K562 (cell line): Measurements from ENCODE around the gene DELE1. TPM values are rescaled to one million over a fixed set of nuclear protein-coding genes. Genes with fewer than 3 reads are reported as not detected.

Experiments used
- BRD9 ChIP-seq: fragments of 450-650 bp; IDR thresholded peaks from 2 replicates; pipeline ENCODE4 v1.6.1; 2018; ENCODE audit warnings: low read depth; ENCODE audit not compliant: partially characterized antibody
- BRF1 ChIP-seq: IDR thresholded peaks from 3 replicates; pipeline ENCODE4 v1.6.1; 2011; ENCODE audit warnings: borderline replicate concordance, mild to moderate bottlenecking; ENCODE audit not compliant: insufficient read length; ENCODE audit errors: extremely low read depth
- FOXM1 ChIP-seq, 2 experiments: fragments of 450-650 bp in 1 of 2; sonication (generic) in 1 of 2; formaldehyde crosslinking in 1 of 2; IDR thresholded peaks; 2 replicates each; pipeline versions ENCODE4 v1.6.1 to v1.9.0; 2017 to 2022; ENCODE audit warnings: low read depth in 2 of 2, mild to moderate bottlenecking in 2 of 2, missing genetic modification reagents in 1 of 2, moderate library complexity in 1 of 2
- GTF2F1 ChIP-seq: IDR thresholded peaks from 2 replicates; pipeline ENCODE4 v1.6.1; 2011; ENCODE audit warnings: low read depth, low read length, improper control_type of control experiment
- KDM2B ChIP-seq: fragments of 250-450 bp; sonication (Bioruptor Pico); IDR thresholded peaks from 2 replicates; pipeline ENCODE4 v1.8.0; 2021; ENCODE audit warnings: mild to moderate bottlenecking, moderate library complexity
- MEF2D ChIP-seq: conservative IDR thresholded peaks from 2 replicates; pipeline ENCODE4 v1.6.1; 2016; ENCODE audit warnings: low read depth, missing genetic modification characterization, missing compliant biosample characterization
- NFXL1 ChIP-seq: fragments of 450-650 bp; formaldehyde crosslinking; IDR thresholded peaks from 2 replicates; pipeline ENCODE4 v1.4.0; 2021; ENCODE audit warnings: mild to moderate bottlenecking
- NR1H2 ChIP-seq: sonication (generic); formaldehyde crosslinking; IDR thresholded peaks from 2 replicates; pipeline ENCODE4 v1.4.0; 2020; ENCODE audit warnings: mild to moderate bottlenecking, missing genetic modification reagents
- NR3C1 ChIP-seq: sonication (generic); formaldehyde crosslinking; IDR thresholded peaks from 2 replicates; pipeline ENCODE4 v1.8.1; 2022; ENCODE audit warnings: missing genetic modification reagents
- RNF219 ChIP-seq: fragments of 250-450 bp; sonication (Bioruptor Pico); IDR thresholded peaks from 2 replicates; pipeline ENCODE4 v1.5.0; 2022; ENCODE audit warnings: mild to moderate bottlenecking
- SOX6 ChIP-seq: fragments of 450-650 bp; IDR thresholded peaks from 2 replicates; pipeline ENCODE4 v1.6.1; 2014; ENCODE audit warnings: mild to moderate bottlenecking
- SPI1 ChIP-seq: IDR thresholded peaks from 2 replicates; pipeline ENCODE4 v1.6.1; 2011; ENCODE audit warnings: low read depth, low read length, control low read depth, borderline replicate concordance
- SRSF1 ChIP-seq: fragments of 200-400 bp; formaldehyde crosslinking; IDR thresholded peaks from 2 replicates; pipeline ENCODE4 v1.6.1; 2017; ENCODE audit warnings: mild to moderate bottlenecking, low read depth, low read length, moderate library complexity
- TOE1 ChIP-seq, 2 experiments: fragments of 450-650 bp in 1 of 2; sonication (generic) in 1 of 2; formaldehyde crosslinking in 1 of 2; IDR thresholded peaks; 2 replicates each; pipeline versions ENCODE4 v1.7.1 to v1.8.0; 2016 to 2022; ENCODE audit warnings: borderline replicate concordance in 2 of 2, mild to moderate bottlenecking in 2 of 2, antibody characterized with exemption in 1 of 2, inconsistent platforms in 1 of 2, low read depth in 1 of 2, missing genetic modification reagents in 1 of 2, moderate library complexity in 1 of 2
- ZEB2 ChIP-seq: fragments of 450-650 bp; IDR thresholded peaks from 2 replicates; pipeline ENCODE4 v1.6.1; 2016
- ZNF133 ChIP-seq: fragments of 250-450 bp; sonication (Bioruptor Pico); IDR thresholded peaks from 2 replicates; pipeline ENCODE4 v1.4.0; 2020; ENCODE audit warnings: mild to moderate bottlenecking
- ZNF24 ChIP-seq: fragments of 450-650 bp; IDR thresholded peaks from 2 replicates; pipeline ENCODE4 v1.6.1; 2016
- ZNF3 ChIP-seq: fragments of 250-450 bp; sonication (Bioruptor Pico); IDR thresholded peaks from 2 replicates; pipeline ENCODE4 v1.5.0; 2021; ENCODE audit warnings: mild to moderate bottlenecking, moderate library complexity
- polyA plus RNA-seq, 8 experiments: library from polyadenylated mRNA; depleted of rRNA in 4 of 8; stranded (reverse) in 5 of 8; unstranded in 3 of 8; fragments of >200 nt; fragmentation: Nextera tagmentation in 2 of 8; fragmentation: Illumina TruSeq in 1 of 8; extraction: Ambion mirVana in 2 of 8; extraction: Trizol in 1 of 8; gene quantifications; 2 replicates each; pipeline versions ENCODE4 v1.2.1 to v1.2.3, GENCODE V29; 2011 to 2014; ENCODE audit warnings: inconsistent platforms in 1 of 8, missing spikeins in 1 of 8
- total RNA-seq, 7 experiments: library from RNA; depleted of rRNA in 6 of 7; stranded (reverse); fragments of >200 nt in 6 of 7; fragmentation: Illumina TruSeq in 2 of 7; extraction: Trizol in 2 of 7; gene quantifications; 2 replicates each; pipeline versions ENCODE4 v1.2.1 to v1.2.3, GENCODE V29; 2011 to 2021; ENCODE audit warnings: low replicate concordance in 1 of 7
- TF ChIP-seq, protein P1 (sequence below), 3 experiments: IDR thresholded peaks in 2 of 3; conservative IDR thresholded peaks in 1 of 3; 2 replicates each; pipeline ENCODE4 v1.5.1; 2011 to 2012; ENCODE audit warnings: low read length in 3 of 3, mild to moderate bottlenecking in 3 of 3, control low read depth in 2 of 3, improper control_type of control experiment in 1 of 3, inconsistent platforms in 1 of 3, low read depth in 1 of 3, mixed read lengths in 1 of 3, moderate library complexity in 1 of 3; ENCODE audit not compliant: insufficient read depth in 2 of 3
- TF ChIP-seq, protein P2 (sequence below): sonication (generic); formaldehyde crosslinking; IDR thresholded peaks from 2 replicates; pipeline ENCODE4 v1.8.0; 2022; ENCODE audit warnings: mild to moderate bottlenecking, missing genetic modification reagents
- TF ChIP-seq, protein P3 (sequence below): fragments of 450-650 bp; formaldehyde crosslinking; IDR thresholded peaks from 2 replicates; pipeline ENCODE4 v1.4.0; 2020; ENCODE audit warnings: mild to moderate bottlenecking, moderate library complexity

The DELE1 gene
- total and polyA plus RNA-seq, 9 of the 15 experiments (the other 6 are each of a cell fraction or from before 2014, with no cell fraction given), result 16.6 to 74.4 (median 49.8) TPM

DNA sequence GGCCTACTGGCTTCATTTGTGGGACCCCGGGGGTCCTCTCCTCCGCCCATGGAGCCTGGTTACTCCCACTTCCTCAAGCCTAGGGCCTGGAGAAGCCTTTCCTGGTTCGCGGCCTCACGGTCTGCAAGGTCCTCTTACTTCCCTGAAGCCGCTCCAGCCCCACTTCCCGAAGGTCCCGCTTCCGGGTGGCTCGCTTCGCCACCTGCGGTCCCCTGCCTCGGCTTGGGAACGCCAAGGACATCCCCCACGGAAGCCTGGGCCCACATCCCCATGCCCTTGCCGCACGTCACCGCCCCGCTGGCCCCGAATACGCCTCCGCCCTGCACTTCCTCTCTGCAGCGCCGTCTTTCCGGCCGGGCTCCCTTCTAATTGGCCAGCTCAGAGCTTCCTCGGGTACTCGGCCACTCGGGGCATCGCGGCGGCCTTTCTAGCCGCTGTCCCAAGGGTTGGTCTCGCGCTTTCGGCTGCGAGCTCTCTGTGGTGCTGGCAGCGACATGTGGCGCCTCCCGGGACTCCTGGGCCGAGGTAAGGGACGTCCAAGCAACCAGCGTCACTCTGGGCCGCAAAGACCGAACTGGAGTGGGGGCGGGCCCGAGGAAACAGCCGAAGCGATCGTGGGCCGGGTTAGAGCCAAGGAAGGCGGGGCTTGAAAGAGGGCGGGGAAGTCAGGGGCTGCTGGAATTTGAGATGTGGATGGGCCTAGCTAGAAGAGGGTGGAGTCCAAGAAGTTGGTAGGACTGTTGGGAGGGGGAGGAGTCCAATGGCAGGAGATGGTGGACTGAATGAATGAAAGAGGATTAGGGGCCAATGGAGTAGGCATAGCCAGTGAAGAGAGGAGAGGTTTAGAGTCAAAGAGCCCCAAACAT, at the start of gene DELE1 (continued):
- TF ChIP-seq NFXL1 (CRISPR knock-in tag) (no peak), KDM2B (no peak), FOXM1 (IDR thresholded peaks at IDR 0.05; ENCODE audit: low read depth) (no peak), FOXM1 (CRISPR knock-in tag; IDR thresholded peaks at IDR 0.05; ENCODE audit: low read depth) (no peak), ZNF133 (no peak), BRD9 (no peak), RNF219 (0 out of 2 replicates have a peak, but pooled peaks have one; percentile 56), BRF1 (no peak), ZNF3 (CRISPR knock-in tag) (no peak), NR3C1 (CRISPR knock-in tag) (peak; percentile 87; the same call in 1 of the 2 replicates), NR1H2 (peak; percentile 86), ZNF24 (0 out of 2 replicates have a peak, but pooled peaks have one; percentile 39), ZEB2 (0 out of 2 replicates have a peak, but pooled peaks have one; percentile 28), SOX6 (peak; percentile 30; the same call in 1 of the 2 replicates), SPI1 (peak; percentile 99), SRSF1 (no peak), GTF2F1 (0 out of 2 replicates have a peak, but pooled peaks have one; percentile 12), MEF2D (tag) (no peak), TOE1 (IDR thresholded peaks at IDR 0.05; ENCODE audit: borderline replicate concordance) (peak; percentile 42; the same call in 1 of the 2 replicates), TOE1 (CRISPR knock-in tag; IDR thresholded peaks at IDR 0.05; ENCODE audit: borderline replicate concordance, low read depth) (no peak)
- TF ChIP-seq, protein P1, sequence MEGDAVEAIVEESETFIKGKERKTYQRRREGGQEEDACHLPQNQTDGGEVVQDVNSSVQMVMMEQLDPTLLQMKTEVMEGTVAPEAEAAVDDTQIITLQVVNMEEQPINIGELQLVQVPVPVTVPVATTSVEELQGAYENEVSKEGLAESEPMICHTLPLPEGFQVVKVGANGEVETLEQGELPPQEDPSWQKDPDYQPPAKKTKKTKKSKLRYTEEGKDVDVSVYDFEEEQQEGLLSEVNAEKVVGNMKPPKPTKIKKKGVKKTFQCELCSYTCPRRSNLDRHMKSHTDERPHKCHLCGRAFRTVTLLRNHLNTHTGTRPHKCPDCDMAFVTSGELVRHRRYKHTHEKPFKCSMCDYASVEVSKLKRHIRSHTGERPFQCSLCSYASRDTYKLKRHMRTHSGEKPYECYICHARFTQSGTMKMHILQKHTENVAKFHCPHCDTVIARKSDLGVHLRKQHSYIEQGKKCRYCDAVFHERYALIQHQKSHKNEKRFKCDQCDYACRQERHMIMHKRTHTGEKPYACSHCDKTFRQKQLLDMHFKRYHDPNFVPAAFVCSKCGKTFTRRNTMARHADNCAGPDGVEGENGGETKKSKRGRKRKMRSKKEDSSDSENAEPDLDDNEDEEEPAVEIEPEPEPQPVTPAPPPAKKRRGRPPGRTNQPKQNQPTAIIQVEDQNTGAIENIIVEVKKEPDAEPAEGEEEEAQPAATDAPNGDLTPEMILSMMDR (IDR thresholded peaks at IDR 0.05 in 2 of 3, conservative IDR thresholded peaks at IDR 0.05 in 1 of 3; ENCODE audit: insufficient read depth in 2 of 3, low read depth in 1 of 3, low read length in 3 of 3), result no peak
- TF ChIP-seq, protein P2, sequence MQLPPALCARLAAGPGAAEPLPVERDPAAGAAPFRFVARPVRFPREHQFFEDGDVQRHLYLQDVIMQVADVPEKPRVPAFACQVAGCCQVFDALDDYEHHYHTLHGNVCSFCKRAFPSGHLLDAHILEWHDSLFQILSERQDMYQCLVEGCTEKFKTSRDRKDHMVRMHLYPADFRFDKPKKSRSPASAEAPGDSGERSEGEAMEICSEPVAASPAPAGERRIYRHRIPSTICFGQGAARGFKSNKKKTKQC (CRISPR knock-in tag), result 0 out of 2 replicates have a peak, but pooled peaks have one; percentile 58
- TF ChIP-seq, protein P3, sequence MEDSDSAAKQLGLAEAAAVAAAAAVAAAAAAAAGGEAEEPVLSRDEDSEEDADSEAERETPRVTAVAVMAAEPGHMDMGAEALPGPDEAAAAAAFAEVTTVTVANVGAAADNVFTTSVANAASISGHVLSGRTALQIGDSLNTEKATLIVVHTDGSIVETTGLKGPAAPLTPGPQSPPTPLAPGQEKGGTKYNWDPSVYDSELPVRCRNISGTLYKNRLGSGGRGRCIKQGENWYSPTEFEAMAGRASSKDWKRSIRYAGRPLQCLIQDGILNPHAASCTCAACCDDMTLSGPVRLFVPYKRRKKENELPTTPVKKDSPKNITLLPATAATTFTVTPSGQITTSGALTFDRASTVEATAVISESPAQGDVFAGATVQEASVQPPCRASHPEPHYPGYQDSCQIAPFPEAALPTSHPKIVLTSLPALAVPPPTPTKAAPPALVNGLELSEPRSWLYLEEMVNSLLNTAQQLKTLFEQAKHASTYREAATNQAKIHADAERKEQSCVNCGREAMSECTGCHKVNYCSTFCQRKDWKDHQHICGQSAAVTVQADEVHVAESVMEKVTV, result peak; percentile 90
